HG03097 (cell line): ENCODE results near the gene KIF21B.
A peak's percentile ranks its signal among the peaks of the same experiment; 100 is the strongest.

Experiments
- ATAC-seq: cut with Tn5 transposase; IDR thresholded peaks from one replicate; pipeline ENCODE4 v1.9.1; 2021; ENCODE audit not compliant: unreplicated experiment, low FRiP score

Gene KIF21B

GRCh38 chr1:201023517-201023902, at the start of gene KIF21B:
Gene KIF21B (minus strand): TSS chr1:201023714. CDS start chr1:201023383, 331 bp downstream.
- peak; percentile 47 for ATAC-seq

GRCh38 chr1:201072922-201073321, 49.4 kb upstream of the KIF21B start:
- no peak for ATAC-seq

GRCh38 chr1:201072149-201072548, 48.6 kb upstream of the KIF21B start:
- no peak for ATAC-seq

- ATAC-seq: no peak
Measured at GRCh38 chr1:201069636-201070035, 46.1 kb upstream of the KIF21B start.

GRCh38 chr1:201068976-201069375, 45.5 kb upstream of the KIF21B start:
- ATAC-seq: no peak

GRCh38 chr1:201066986-201067385, 43.5 kb upstream of the KIF21B start:
- ATAC-seq: no peak

GRCh38 chr1:201065686-201066085, 42.2 kb upstream of the KIF21B start:
- no peak for ATAC-seq

GRCh38 chr1:201064806-201065205, 41.3 kb upstream of the KIF21B start:
- ATAC-seq: no peak

- ATAC-seq: no peak
Measured at GRCh38 chr1:201063145-201063544, 39.6 kb upstream of the KIF21B start.

- ATAC-seq: no peak
Measured at GRCh38 chr1:201062511-201063091, 39.1 kb upstream of the KIF21B start.

- ATAC-seq: no peak
Measured at GRCh38 chr1:201061886-201062285, 38.4 kb upstream of the KIF21B start.

- ATAC-seq: no peak
Measured at GRCh38 chr1:201061049-201061448, 37.5 kb upstream of the KIF21B start.

- no peak for ATAC-seq
Measured at GRCh38 chr1:201060586-201060985, 37.1 kb upstream of the KIF21B start.

- ATAC-seq: no peak
Measured at GRCh38 chr1:201059871-201060555, 36.5 kb upstream of the KIF21B start.

- ATAC-seq: no peak
Measured at GRCh38 chr1:201059401-201059800, 35.9 kb upstream of the KIF21B start.

- no peak for ATAC-seq
Measured at GRCh38 chr1:201054091-201054543, 30.6 kb upstream of the KIF21B start.

GRCh38 chr1:201053155-201053860, 29.8 kb upstream of the KIF21B start:
- ATAC-seq: no peak

GRCh38 chr1:201051399-201051798, 27.9 kb upstream of the KIF21B start:
- ATAC-seq: no peak

GRCh38 chr1:201050515-201051277, 27.2 kb upstream of the KIF21B start:
- no peak for ATAC-seq

GRCh38 chr1:201049248-201049831, 25.8 kb upstream of the KIF21B start:
- ATAC-seq: no peak

GRCh38 chr1:201048521-201048920, 25.0 kb upstream of the KIF21B start:
- ATAC-seq: no peak
